GM19099 (cell line): ENCODE measurements around the gene UTP3.

Experiments used
- POLR2A ChIP-seq: IDR thresholded peaks from 3 replicates; pipeline ENCODE4 v1.6.1; 2011; ENCODE audit warnings: low read depth; ENCODE audit not compliant: insufficient read length; ENCODE audit errors: extremely low read depth

Gene UTP3

DNA sequence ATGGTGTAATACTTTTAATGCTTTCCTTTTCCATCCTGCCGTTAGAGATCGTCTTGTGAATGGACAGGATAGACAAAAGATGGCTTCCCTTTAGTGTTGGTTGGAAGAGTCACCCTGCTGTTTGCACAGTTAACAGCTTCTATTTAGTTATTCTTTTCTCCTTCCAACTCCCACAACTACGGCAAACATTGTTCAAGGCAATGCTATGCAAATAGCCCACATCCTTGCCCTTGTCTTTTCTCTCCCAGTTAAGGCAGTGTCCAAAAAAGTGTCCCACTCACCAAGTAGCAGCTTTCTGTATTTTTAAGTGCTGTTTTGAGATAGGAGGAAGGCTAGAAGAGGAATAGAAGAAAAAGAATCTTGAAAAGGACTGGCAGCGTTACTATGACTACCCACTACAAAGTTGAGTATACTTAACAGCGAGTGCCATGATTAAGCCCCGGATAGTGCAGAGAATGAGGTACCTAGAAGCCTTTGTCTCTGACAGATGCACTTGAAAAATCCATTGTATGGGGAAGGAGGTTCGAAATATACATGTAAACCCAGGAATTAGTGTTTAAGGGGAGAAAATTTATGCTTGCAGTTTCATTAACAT lies 21.4 kb downstream of the UTP3 start:
- no peak for TF ChIP-seq POLR2A

DNA sequence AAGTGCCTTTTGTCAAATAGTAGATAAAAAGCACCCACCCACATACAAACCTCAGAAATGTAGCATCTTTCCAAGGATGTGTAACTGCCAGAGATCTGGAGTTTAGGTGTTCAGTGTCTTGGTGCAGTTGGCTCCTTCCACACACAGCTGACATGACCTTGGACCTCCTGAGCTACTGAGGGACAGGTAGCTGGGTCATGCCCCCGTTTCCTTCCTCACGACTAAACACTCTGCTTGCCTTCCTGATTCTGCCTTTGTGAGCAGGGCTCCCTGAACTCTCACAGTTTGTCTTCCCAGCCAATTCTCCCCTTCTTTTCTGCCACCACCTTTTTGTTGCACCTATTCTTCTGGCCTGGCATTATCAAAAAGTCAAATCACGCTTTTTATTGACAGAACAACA lies 23.3 kb downstream of the UTP3 start:
- no peak for TF ChIP-seq POLR2A

GRCh38 chr4:70712150-70712549 lies 23.8 kb downstream of the UTP3 start:
- no peak for TF ChIP-seq POLR2A

DNA sequence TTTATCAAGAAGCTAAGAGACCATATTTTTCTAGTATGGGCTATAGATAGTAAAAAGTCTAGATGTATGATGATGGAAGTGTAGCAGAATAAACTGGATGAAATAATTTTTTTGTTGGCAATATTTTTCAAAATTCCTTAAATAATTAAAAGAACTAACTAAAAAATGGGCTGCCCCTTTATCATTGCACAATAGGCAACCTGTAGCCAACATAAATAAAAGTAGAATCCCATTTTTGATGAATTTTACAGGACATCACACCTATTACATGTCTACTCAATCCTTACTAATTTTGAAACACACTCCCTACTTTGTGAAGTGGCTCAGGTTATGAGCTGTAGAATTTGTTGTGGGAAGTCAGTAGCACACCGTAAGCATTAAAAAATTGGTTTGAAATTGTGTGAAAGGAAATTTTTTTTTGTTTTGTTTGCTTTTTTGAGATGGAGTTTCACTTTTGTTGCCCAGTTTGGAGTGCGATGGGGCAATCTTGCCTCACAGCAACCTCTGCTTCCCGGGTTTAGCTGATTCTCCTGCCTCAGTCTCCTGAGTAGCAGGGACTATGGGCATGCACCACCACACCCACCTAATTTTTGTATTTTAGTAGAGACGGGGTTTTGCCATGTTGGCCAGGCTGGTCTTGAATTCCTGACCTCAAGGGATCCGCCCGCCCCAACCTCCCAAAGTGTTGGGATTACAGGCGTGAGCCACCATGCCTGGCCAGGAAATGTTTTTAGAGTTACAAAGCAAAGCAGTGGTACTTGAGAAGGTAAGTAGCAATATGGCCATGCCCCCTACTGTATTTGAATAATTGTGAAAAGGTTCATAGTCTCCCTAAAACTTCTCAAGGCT lies 24.5 kb downstream of the UTP3 start:
- TF ChIP-seq POLR2A: no peak

GRCh38 chr4:70713453-70714078 lies 25.2 kb downstream of the UTP3 start:
- TF ChIP-seq POLR2A: no peak

GRCh38 chr4:70714079-70714887 lies 26.0 kb downstream of the UTP3 start:
- no peak for TF ChIP-seq POLR2A

DNA sequence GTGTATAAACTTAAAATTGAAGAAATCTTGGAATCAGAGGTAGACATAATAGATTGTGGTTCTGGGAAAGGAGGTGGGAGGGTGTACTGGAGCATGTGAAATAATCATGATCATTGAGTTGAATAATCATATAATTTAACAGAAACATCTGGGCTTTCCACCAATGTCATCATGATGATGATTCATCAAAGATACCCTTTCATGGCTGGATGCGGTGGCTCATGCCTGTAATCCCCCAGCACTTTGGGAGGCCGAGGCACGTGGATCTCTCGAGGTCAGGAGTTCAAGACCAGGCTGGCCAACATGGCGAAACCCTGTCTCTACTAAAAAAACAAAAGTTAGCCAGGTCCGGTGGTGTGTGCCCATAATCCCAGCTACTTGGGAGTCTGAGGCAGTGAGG lies 26.8 kb downstream of the UTP3 start:
- no peak for TF ChIP-seq POLR2A

DNA sequence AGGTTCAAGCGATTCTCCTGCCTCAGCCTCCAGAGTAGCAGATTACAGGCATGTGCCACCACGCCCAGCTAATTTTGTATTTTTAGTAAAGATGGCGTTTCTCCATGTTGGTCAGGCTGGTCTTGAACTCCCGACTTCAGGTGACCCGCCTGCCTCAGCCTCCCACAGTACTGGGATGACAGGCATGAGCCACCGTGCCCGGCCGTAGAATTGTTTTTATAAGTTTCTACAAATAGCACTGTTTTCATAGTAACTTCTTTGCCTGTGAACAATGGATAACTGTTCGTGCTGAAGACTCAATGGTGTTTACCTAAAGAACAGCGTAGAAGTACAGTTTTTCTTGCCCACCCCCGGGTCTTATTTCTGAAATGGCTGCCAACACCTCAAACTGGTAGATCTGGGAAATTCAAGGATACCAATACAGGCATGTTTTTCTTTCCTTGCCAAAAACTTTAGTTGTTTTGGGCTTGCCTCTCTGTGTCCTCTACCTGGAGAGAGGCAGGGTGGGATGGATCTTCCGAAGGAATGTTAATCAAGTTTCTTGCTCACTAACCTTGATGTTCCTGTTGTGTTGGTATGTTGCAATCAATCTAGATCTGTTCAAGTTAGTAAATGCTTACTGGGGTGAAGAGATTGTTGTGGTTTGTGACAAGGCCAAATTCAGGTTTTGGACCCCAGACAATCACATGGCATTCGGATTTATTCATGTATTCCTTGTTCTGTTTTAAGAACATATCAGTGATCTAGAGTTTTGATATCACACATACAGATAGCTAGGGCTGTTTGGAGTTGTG lies 30.7 kb downstream of the UTP3 start:
- no peak for TF ChIP-seq POLR2A

DNA sequence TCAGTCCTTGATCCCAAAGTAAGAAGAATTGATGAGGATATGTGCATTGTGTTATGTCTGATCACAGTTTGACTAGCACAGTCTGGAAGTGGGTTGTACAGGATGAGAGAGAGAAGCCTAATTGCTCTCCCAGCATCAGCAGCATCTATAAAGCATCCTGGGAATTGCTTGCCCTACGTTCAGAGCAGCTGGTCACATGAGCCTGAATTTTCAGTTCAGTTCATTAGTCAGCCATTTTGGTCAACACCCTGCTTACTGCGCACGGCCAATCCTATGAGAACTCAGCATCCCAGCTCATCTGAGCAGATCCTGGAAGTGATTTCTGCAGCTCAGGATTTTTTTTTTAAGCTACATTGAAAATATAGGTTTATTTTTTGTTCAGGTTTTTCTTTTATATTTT lies 33.4 kb downstream of the UTP3 start, which contains the start of gene RUFY3:
TSS of gene RUFY3 (plus strand) at position 218 of the 400 bp plus-strand sequence. CDS start 610 bp downstream, outside the sequence.
- TF ChIP-seq POLR2A: no peak

- no peak for TF ChIP-seq POLR2A
Observed at GRCh38 chr4:70722199-70722791, 34.0 kb downstream of the UTP3 start.

DNA sequence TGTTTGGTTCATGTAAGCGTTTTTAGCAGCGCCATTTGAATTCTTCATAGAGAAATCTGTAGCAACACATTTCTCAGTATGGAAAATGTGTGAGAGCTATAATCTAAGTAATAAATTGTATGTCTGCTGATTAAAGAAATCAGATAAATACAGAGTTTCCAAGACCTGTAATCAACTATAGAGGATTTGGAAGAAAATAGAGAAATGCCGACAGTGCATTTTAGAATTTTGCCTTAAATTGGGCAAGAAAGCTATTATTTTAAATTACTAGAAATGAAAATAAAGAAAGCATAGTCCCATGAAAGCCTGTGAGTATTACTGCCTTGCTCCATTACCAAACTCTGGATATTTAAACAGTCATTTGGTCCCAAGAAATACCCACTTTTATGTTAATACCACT lies 36.1 kb downstream of the UTP3 start:
- TF ChIP-seq POLR2A: no peak

- TF ChIP-seq POLR2A: no peak
Observed at GRCh38 chr4:70725633-70726032, 37.3 kb downstream of the UTP3 start.

GRCh38 chr4:70728091-70728490 lies 39.8 kb downstream of the UTP3 start:
- TF ChIP-seq POLR2A: no peak
